SU-DHL-6 (cell line): ENCODE measurements around the gene FDXR.

Experiments used
- H2AFZ ChIP-seq: fragments of 200-600 bp; sonication (generic); 2 replicates; pipeline ENCODE4 v1.6.1; 2014; ENCODE audit warnings: low read depth, mild to moderate bottlenecking, moderate library complexity, mixed read lengths, antibody characterized with exemption, low read length; ENCODE audit not compliant: severe bottlenecking
- H3F3A ChIP-seq: fragments of 200-600 bp; shearing (Covaris generic); 2 replicates; pipeline ENCODE4 v1.6.0; 2016; ENCODE audit warnings: antibody characterized with exemption, mild to moderate bottlenecking; ENCODE audit not compliant: insufficient read depth
- H3K27ac ChIP-seq: fragments of 200-600 bp; sonication (generic); 2 replicates; pipeline ENCODE4 v1.5.1; 2016; ENCODE audit warnings: low read depth, mild to moderate bottlenecking, low read length, moderate library complexity, mixed read lengths
- H3K27me3 ChIP-seq: fragments of 200-600 bp; sonication (generic), shearing (Covaris generic); 2 replicates; pipeline ENCODE4 v1.6.0; 2014; ENCODE audit warnings: mild to moderate bottlenecking, low read length
- H3K36me3 ChIP-seq: fragments of 200-600 bp; sonication (generic); 2 replicates; pipeline ENCODE4 v1.6.1; 2014; ENCODE audit warnings: mild to moderate bottlenecking, low read length, mixed read lengths
- H3K4me2 ChIP-seq: fragments of 300-600, 200-600 bp; shearing (Covaris generic), sonication (generic); 2 replicates; pipeline ENCODE4 v1.6.0; 2014; ENCODE audit warnings: low read length, low read depth, mild to moderate bottlenecking; ENCODE audit not compliant: poor library complexity, severe bottlenecking
- H3K4me3 ChIP-seq: fragments of 200-600 bp; sonication (generic); 2 replicates; pipeline ENCODE4 v1.5.1; 2014; ENCODE audit warnings: antibody characterized with exemption, low read length, mild to moderate bottlenecking, mixed read lengths; ENCODE audit not compliant: insufficient read depth, poor library complexity, severe bottlenecking
- H3K79me2 ChIP-seq: fragments of 200-600 bp; sonication (generic); 2 replicates; pipeline ENCODE4 v1.6.1; 2014; ENCODE audit warnings: mild to moderate bottlenecking, low read length, moderate library complexity; ENCODE audit not compliant: insufficient read depth
- H3K9ac ChIP-seq: fragments of 200-600 bp; sonication (generic); 2 replicates; pipeline ENCODE4 v1.7.0; 2014; ENCODE audit warnings: mild to moderate bottlenecking, low read length
- H3K9me2 ChIP-seq: fragments of 200-600 bp; sonication (generic); replicated peaks from 2 replicates; pipeline ENCODE4 v1.6.1; 2014; ENCODE audit warnings: low read length; ENCODE audit not compliant: insufficient read depth
- H3K9me3 ChIP-seq: fragments of 200-600 bp; sonication (generic); 2 replicates; pipeline ENCODE4 v1.6.1; 2014; ENCODE audit warnings: low read length, mixed read lengths; ENCODE audit not compliant: insufficient read depth
- H4K20me1 ChIP-seq: fragments of 200-600 bp; sonication (generic); 2 replicates; pipeline ENCODE4 v1.6.1; 2014; ENCODE audit warnings: low read depth, mild to moderate bottlenecking, antibody characterized with exemption, low read length, moderate library complexity, mixed read lengths
- CTCF ChIP-seq: fragments of 200-600 bp; sonication (generic); IDR thresholded peaks from one replicate; pipeline ENCODE4 v1.5.1; 2017; ENCODE audit warnings: antibody characterized with exemption, mild to moderate bottlenecking, low read length, moderate library complexity; ENCODE audit not compliant: insufficient read depth, poor library complexity, severe bottlenecking
- EZH2phosphoT487 ChIP-seq: fragments of 200-600 bp; sonication (generic), shearing (Covaris generic); conservative IDR thresholded peaks from 2 replicates; pipeline ENCODE4 v1.6.1; 2018; ENCODE audit warnings: mild to moderate bottlenecking, antibody characterized with exemption, low read length, moderate library complexity, mixed read lengths

Gene FDXR

GRCh38 chr17:74898376-74898946 lies 25.7 kb upstream of the FDXR start:
- Histone ChIP-seq H4K20me1 (no peaks in the 10 kb centered on the region), H3K9ac (no peak overlapping the region), H3K4me2 (no peak overlapping the region), H3K27me3 (no peaks in the 10 kb centered on the region), H3F3A (no peaks in the 10 kb centered on the region), H3K4me3 (no peak overlapping the region), H3K9me2 (no peaks in the 10 kb centered on the region), H3K9me3 (no peaks in the 10 kb centered on the region), H3K36me3 (no peaks in the 10 kb centered on the region), H2AFZ (no peak overlapping the region), H3K27ac (no peak overlapping the region), H3K79me2 (no peaks in the 10 kb centered on the region)
- TF ChIP-seq CTCF (no peak), EZH2phosphoT487 (no peak)

GRCh38 chr17:74893936-74894671 lies 21.3 kb upstream of the FDXR start:
- no peak for TF ChIP-seq CTCF
- TF ChIP-seq EZH2phosphoT487 = no peak
- H3K4me2 ChIP-seq = no peak overlapping the region
- no peaks in the 10 kb centered on the region for H3F3A ChIP-seq
- H3K36me3 ChIP-seq = no peaks in the 10 kb centered on the region
- no peaks in the 10 kb centered on the region for H4K20me1 ChIP-seq
- H3K9me2 ChIP-seq = no peaks in the 10 kb centered on the region
- H3K9ac ChIP-seq = no peak overlapping the region
- H3K27ac ChIP-seq = no peak overlapping the region
- H3K9me3 ChIP-seq = no peaks in the 10 kb centered on the region
- no peak overlapping the region for H2AFZ ChIP-seq
- H3K4me3 ChIP-seq = no peak overlapping the region
- H3K79me2 ChIP-seq = no peaks in the 10 kb centered on the region
- H3K27me3 ChIP-seq = no peaks in the 10 kb centered on the region

GRCh38 chr17:74892974-74893911 lies 20.4 kb upstream of the FDXR start, which contains the start of gene FADS6:
Gene FADS6, minus strand, starts transcription at chr17:74893633. Its CDS starts 38 bp downstream, at chr17:74893595.
- no peak within 1 kb of the TSS for H2AFZ ChIP-seq
- no peaks in the 10 kb centered on the region for H3K9me2 ChIP-seq
- no peak within 1 kb of the TSS for H3K4me3 ChIP-seq

More at GRCh38 chr17:74892974-74893911, 20.4 kb upstream of the FDXR start, which contains the start of gene FADS6:
- no peak within 1 kb of the TSS for H3K27ac ChIP-seq
- no peaks in the 10 kb centered on the region for H3K27me3 ChIP-seq
- H3K4me2 ChIP-seq = no peak within 1 kb of the TSS
- no peak within 1 kb of the TSS for H3K9ac ChIP-seq
- no peaks in the 10 kb centered on the region for H3F3A ChIP-seq
- no peaks in the 10 kb centered on the region for H4K20me1 ChIP-seq
- TF ChIP-seq CTCF (no peak), EZH2phosphoT487 (no peak)
- no peaks in the 10 kb centered on the region for H3K36me3 ChIP-seq
- no peaks in the 10 kb centered on the region for H3K9me3 ChIP-seq
- no peaks in the 10 kb centered on the region for H3K79me2 ChIP-seq
